AG09319 (cell line): ENCODE data around the gene SOX15.

Experiments
- DNase-seq: peaks from one replicate; pipeline ENCODE4 v3.0.0-alpha.2; 2010; ENCODE audit warnings: low read depth; ENCODE audit errors: extremely low read depth
- TF ChIP-seq, protein P1 (sequence below): IDR thresholded peaks from 2 replicates; pipeline ENCODE4 v1.5.1; 2011; ENCODE audit warnings: low read depth, mild to moderate bottlenecking, inconsistent platforms, low read length, moderate library complexity

SOX15 gene

DNA sequence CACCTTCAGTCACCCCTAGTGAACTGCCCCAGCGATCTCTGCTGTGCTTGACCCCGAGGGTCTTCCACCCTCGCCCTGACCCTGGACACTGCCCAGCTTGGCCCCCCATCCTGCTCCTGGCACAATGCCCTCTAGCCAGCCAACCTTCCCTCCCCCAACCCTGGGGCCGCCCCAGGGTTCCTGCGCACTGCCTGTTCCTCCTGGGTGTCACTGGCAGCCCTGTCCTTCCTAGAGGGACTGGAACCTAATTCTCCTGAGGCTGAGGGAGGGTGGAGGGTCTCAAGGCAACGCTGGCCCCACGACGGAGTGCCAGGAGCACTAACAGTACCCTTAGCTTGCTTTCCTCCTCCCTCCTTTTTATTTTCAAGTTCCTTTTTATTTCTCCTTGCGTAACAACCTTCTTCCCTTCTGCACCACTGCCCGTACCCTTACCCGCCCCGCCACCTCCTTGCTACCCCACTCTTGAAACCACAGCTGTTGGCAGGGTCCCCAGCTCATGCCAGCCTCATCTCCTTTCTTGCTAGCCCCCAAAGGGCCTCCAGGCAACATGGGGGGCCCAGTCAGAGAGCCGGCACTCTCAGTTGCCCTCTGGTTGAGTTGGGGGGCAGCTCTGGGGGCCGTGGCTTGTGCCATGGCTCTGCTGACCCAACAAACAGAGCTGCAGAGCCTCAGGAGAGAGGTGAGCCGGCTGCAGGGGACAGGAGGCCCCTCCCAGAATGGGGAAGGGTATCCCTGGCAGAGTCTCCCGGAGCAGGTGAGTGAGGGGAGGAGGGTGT, 31.2 kb downstream of the SOX15 start, which contains the start of gene TNFSF13:
TNFSF13 (plus strand) TSS at position 207 of the 776 bp plus-strand sequence; CDS start at position 497, 290 bp downstream.
- TF ChIP-seq, protein P1, sequence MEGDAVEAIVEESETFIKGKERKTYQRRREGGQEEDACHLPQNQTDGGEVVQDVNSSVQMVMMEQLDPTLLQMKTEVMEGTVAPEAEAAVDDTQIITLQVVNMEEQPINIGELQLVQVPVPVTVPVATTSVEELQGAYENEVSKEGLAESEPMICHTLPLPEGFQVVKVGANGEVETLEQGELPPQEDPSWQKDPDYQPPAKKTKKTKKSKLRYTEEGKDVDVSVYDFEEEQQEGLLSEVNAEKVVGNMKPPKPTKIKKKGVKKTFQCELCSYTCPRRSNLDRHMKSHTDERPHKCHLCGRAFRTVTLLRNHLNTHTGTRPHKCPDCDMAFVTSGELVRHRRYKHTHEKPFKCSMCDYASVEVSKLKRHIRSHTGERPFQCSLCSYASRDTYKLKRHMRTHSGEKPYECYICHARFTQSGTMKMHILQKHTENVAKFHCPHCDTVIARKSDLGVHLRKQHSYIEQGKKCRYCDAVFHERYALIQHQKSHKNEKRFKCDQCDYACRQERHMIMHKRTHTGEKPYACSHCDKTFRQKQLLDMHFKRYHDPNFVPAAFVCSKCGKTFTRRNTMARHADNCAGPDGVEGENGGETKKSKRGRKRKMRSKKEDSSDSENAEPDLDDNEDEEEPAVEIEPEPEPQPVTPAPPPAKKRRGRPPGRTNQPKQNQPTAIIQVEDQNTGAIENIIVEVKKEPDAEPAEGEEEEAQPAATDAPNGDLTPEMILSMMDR, result no peak
- no peak for DNase-seq

DNA sequence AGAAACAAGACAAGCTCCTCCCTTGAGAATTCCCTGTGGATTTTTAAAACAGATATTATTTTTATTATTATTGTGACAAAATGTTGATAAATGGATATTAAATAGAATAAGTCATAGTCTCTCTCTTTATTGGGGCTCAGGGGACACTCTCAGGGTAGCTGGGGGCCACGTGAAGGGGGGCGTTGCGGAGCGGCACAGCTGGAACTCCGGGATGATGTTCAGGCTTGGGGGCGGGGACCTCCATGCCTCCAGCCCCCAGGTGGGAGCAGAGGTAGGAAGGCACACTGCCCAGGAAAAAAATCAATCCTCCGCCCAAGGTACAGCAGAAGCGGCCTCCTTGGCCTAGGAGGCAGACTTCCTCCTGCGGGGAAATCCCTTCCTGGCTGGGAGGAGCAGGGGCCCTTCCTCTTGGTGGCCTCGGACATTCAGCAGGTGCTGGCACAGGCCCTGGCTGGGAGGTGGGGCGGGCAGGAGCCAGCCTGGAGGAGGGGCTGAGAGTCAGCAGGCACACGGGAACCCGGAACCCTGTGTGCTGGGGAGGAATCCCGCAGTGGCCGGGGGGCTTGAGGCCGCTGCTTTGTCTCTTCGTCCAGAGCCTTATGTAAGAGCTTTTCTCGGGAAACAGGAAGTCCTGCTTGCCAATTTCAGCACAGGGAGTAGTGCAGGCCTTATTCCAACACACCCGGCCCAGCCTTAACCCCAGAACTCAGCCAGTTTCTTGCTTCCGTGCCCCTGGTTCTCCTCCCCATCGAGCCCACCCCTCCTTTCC, 31.9 kb downstream of the SOX15 start:
- peak; percentile 45 for DNase-seq
- TF ChIP-seq, protein P1, result no peak

DNA sequence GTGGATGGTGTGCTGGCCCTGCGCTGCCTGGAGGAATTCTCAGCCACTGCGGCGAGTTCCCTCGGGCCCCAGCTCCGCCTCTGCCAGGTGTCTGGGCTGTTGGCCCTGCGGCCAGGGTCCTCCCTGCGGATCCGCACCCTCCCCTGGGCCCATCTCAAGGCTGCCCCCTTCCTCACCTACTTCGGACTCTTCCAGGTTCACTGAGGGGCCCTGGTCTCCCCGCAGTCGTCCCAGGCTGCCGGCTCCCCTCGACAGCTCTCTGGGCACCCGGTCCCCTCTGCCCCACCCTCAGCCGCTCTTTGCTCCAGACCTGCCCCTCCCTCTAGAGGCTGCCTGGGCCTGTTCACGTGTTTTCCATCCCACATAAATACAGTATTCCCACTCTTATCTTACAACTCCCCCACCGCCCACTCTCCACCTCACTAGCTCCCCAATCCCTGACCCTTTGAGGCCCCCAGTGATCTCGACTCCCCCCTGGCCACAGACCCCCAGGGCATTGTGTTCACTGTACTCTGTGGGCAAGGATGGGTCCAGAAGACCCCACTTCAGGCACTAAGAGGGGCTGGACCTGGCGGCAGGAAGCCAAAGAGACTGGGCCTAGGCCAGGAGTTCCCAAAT, 32.6 kb downstream of the SOX15 start:
- no peak for DNase-seq
- TF ChIP-seq, protein P1, result no peak

DNA sequence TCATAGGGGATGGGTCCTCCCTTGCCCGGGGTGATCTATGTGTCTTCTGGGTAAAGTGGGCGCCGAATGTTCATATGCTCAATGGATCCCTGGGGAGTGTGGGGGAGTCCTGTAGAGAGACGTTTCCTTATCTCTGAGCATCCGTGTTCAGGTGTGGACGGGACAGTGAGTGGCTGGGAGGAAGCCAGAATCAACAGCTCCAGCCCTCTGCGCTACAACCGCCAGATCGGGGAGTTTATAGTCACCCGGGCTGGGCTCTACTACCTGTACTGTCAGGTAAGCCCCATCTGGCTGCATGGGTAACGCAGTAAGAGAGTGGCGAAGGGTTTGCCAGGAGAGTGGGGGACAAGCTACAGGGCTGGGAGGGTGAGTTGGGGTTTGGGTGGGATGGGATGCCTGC, 33.3 kb downstream of the SOX15 start:
- DNase-seq, result no peak
- TF ChIP-seq, protein P1, result no peak

DNA sequence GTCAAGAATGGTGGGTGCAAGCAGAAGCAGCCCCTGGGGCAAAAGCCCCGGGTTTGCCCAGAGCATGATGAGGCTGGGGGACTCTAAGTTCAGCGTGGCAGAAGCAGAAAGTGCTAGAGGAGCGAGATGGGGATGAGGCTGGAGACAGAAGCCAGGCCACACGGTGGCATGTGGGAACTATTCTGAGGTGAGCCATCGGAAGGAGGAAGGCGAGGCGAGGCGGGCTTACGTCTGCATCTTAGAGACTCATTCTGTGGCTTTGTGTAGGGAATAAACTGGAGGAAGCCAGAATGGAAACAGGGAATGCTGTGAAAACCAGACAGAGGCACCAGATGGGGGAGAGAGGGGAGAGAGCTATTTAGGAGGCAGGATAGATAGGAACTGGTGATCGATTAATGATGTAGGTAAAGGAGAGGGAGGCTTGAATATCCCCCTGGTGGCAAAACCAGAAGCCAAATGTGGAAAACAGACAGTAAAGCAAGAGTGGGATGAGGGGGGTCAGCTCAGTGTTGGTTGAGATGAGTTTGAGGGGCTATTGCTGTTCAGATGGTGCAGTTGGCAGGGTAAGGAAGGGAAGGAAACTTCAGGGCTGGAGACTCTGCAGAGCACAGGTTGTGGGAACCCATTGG, 34.5 kb downstream of the SOX15 start:
- TF ChIP-seq, protein P1, result peak; percentile 2; the same call in 1 of the 2 replicates
- DNase-seq, result no peak

DNA sequence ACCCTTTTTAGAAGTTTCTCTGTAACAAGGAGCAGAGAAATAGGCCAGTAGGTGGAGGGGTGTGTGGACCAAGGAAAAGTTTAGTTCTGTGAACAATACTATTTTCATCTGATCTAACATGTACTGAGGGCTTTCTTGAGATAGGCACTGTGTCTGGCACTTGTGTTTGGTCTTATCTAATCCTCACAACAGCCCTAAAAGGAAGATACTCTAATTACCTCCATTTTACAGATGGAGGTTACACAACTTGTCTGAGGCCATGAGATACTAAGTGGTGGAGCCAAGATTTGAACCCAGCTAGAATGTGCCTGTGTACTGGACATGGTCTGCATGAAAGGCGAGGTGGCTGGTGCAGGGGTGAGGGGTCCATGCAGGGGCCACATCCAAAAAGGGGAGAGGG, 36.5 kb downstream of the SOX15 start:
- no peak for DNase-seq

More for the DNA sequence above, 36.5 kb downstream of the SOX15 start:
- TF ChIP-seq, protein P1, result no peak
